ENCODE results near the gene ZNF683. TPM values are rescaled to one million over a fixed set of nuclear protein-coding genes. Genes with fewer than 3 reads are reported as not detected.

ZNF683 gene
- total RNA-seq, 6 donors from 2014 or later, result 0.30 to 1.3 (median 0.72) TPM; not detected in 1

DNA sequence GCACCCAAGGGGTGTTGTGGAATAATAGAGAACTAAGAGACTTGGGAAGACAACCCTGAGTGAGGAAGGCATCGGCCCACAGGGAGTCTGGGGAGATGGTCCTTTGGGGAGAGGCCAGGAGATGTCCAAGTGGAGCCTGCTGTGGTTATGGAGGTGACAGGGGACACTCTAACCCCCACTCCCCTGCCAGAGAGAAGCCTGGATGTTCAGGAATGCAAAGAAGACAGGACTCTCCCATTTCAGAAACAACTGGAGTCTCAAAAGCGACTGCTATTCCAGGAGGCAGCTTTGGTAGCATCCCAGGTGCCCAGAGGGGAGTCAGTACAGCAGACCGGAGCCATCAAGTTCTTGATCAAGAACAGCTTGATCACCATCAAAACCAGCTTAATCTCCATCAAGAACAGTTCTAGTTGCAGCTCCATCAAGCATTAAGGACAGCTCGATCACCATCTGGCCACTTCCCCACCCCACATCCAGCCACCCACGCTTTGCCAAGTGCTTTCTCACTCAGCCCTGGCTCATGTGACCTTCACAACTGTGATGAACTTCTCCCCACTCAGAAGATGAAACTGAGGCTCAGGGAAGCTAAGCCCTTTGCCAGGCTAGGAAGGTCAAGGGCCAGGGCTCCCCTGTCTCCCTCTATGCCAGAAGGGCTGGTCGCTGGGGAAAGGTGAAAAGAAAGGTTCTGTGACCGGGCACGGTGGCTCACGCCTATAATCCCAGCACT, 54.0 kb downstream of the ZNF683 start:
- Histone ChIP-seq H3K9me3 (no peaks in the 10 kb centered on the region), H3K4me1 (peaks cover 10 to 24% (median 20%) of the 10 kb centered on the region in 4 donors), H3K27ac (peak overlapping the region; percentile 57 to 76 (median 70)), H3K27me3 (no peaks in the 10 kb centered on the region), H3K4me3 (peak overlapping the region in 3 of 4 donors; percentile 29 to 43 (median 39)), H3K36me3 (no peaks in the 10 kb centered on the region)
- 68 to 79% methylated on average over 8 to 9 of the region's 9 CpGs for whole genome bisulfite sequencing, 2 donors
- TF ChIP-seq, protein P1, sequence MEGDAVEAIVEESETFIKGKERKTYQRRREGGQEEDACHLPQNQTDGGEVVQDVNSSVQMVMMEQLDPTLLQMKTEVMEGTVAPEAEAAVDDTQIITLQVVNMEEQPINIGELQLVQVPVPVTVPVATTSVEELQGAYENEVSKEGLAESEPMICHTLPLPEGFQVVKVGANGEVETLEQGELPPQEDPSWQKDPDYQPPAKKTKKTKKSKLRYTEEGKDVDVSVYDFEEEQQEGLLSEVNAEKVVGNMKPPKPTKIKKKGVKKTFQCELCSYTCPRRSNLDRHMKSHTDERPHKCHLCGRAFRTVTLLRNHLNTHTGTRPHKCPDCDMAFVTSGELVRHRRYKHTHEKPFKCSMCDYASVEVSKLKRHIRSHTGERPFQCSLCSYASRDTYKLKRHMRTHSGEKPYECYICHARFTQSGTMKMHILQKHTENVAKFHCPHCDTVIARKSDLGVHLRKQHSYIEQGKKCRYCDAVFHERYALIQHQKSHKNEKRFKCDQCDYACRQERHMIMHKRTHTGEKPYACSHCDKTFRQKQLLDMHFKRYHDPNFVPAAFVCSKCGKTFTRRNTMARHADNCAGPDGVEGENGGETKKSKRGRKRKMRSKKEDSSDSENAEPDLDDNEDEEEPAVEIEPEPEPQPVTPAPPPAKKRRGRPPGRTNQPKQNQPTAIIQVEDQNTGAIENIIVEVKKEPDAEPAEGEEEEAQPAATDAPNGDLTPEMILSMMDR (IDR thresholded peaks at IDR 0.05), result no peak
- TF ChIP-seq POLR2A (IDR thresholded peaks at IDR 0.05), result peak in 1 of 4 donors; percentile 57
- ATAC-seq (ENCODE audit: low FRiP score in 2 of 2), result peak; percentile 15 to 57
- DNase-seq, result peak in 1 of 2 donors; percentile 64

DNA sequence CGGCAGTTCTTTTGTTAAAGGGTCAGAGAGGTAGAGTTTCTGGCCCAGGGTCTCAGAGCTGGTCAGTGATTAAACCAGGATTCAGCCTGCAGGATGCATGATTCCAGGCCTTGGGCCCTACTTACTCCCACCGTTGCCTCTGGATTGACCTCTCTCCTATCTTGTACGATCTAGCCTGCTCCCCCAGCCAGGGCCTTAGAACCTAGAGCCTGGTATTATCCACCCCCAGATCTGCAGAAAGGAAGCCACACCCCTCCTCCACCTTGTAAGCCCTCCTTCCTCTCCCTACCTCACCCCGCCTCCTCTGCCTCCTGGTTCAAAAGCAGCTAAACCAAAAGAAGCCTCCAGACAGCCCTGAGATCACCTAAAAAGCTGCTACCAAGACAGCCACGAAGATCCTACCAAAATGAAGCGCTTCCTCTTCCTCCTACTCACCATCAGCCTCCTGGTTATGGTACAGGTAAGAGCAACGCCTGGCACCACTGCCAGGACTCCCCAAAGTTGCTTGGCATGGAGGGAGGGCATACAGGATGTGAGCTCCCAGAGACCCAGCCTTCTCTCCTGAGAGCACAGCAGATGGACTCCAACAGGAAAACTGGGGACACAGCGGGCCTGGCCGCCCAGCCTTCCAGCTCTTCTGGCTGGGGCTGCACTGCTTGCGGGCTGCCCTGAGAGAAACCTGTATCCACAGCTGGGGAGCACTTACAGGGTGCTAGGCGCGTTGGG, 54.8 kb downstream of the ZNF683 start, which contains the start of gene CD52:
CD52 (plus strand) TSS at position 347 of the 726 bp plus-strand sequence; CDS start at position 407, 60 bp downstream.
- peak within 1 kb of the TSS; percentile 57 to 76 (median 70) for H3K27ac ChIP-seq
- H3K4me1 ChIP-seq, result peaks cover 10 to 24% (median 20%) of the 10 kb centered on the region in 4 donors
- no peaks in the 10 kb centered on the region for H3K27me3 ChIP-seq
- TF ChIP-seq EP300 (IDR thresholded peaks at IDR 0.05), result no peak
- TF ChIP-seq POLR2A (IDR thresholded peaks at IDR 0.05), result peak in 1 of 4 donors; percentile 44
- no peak for TF ChIP-seq POLR2AphosphoS5 (IDR thresholded peaks at IDR 0.05)
- TF ChIP-seq, protein P1 (IDR thresholded peaks at IDR 0.05), result no peak
- DNase-seq, result no peak
- no peaks in the 10 kb centered on the region for H3K9me3 ChIP-seq
- H3K4me3 ChIP-seq, result peak within 1 kb of the TSS in 3 of 4 donors; percentile 29 to 43 (median 39)
- H3K36me3 ChIP-seq, result no peaks in the 10 kb centered on the region
- 60 to 61% methylated on average over 8 to 12 of the region's 12 CpGs for WGBS, 2 donors
- ATAC-seq (ENCODE audit: low FRiP score in 2 of 2), result no peak

DNA sequence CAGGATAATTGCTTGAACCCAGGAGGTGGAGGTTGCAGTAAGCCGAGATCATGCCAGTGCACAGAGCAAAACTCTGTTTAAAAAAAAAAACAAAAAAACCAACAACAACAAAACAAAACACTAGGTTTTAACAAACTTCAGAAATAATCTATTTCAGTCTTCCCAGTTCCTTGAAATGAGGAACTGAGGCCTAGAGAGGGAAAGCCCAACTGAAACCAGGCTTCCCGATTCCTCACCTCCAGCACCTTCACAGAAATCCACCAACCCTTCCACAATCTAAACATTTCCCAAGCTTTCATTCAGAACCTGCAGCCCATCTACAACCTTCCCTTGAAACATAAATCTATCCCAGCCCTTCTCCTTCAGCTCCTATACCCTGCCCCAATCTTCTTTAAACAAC, 55.4 kb downstream of the ZNF683 start:
- 73 to 85% methylated on average over 2 of the region's 2 CpGs for WGBS, 2 donors
- H3K27me3 ChIP-seq, result no peaks in the 10 kb centered on the region
- peaks cover 10 to 24% (median 20%) of the 10 kb centered on the region in 4 donors for H3K4me1 ChIP-seq
- H3K27ac ChIP-seq, result peak overlapping the region in 2 of 4 donors; percentile 75 to 76
- DNase-seq (no peak), ATAC-seq (ENCODE audit: low FRiP score in 2 of 2) (no peak)
- no peak overlapping the region for H3K4me3 ChIP-seq
- H3K36me3 ChIP-seq, result no peaks in the 10 kb centered on the region
- TF ChIP-seq, protein P1 (IDR thresholded peaks at IDR 0.05), result no peak
- TF ChIP-seq EP300 (IDR thresholded peaks at IDR 0.05) (no peak), POLR2AphosphoS5 (IDR thresholded peaks at IDR 0.05) (no peak), POLR2A (IDR thresholded peaks at IDR 0.05) (no peak)
- no peaks in the 10 kb centered on the region for H3K9me3 ChIP-seq

DNA sequence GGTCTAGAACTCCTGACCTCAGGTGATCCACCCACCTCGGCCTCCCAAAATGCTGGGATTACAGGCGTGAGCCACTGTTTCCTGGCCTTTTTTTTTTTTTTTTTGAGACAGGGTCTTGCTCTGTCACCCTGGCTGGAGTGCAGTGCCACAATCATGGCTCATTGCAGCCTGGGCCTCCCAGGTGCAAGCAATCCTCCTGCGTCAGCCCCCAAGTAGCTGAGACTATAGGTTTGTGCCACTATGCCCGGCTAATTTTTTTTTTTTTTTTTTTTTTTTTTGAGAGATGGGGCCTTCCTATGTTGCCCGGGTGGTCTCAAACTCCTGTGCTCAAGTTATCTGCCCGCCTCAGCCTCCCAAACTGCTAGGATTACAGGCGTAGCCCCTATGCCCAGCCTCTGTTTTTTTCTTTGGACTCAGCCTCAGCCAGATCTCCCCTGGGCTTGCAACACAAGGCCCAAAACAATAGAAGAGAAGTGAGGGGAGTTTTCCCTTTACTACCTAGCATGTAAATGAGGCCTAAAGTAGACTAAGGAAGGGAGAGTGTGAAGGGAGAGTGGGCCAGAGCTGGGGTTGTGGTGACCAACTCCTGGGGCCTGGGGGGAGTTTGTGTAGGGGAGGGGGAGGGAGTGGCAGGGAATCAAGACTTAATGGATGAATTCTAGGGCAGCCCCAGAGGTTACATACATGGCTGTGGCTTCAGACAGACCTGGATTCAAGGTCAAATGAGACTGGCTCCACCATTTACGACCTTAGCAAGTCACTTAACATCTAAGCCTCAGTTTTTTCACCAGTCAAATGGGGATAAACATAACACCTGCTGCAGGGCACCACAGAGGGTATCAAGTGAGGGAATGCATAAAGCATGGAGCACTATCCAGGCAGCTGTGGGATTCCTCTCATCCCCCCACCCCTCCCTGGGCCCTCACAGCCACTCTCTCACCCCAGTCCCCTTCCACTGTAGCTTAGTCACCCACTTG, 56.4 kb downstream of the ZNF683 start:
- TF ChIP-seq EP300 (IDR thresholded peaks at IDR 0.05), result no peak
- TF ChIP-seq POLR2AphosphoS5 (IDR thresholded peaks at IDR 0.05), result no peak
- no peak for TF ChIP-seq POLR2A (IDR thresholded peaks at IDR 0.05)
- TF ChIP-seq, protein P1 (IDR thresholded peaks at IDR 0.05), result no peak
- no peak for ATAC-seq (ENCODE audit: low FRiP score in 2 of 2)
- no peak for DNase-seq
- peaks cover 7 to 19% (median 14%) of the 10 kb centered on the region in 4 donors for H3K4me1 ChIP-seq
- no peaks in the 10 kb centered on the region for H3K36me3 ChIP-seq
- H3K27ac ChIP-seq, result peak overlapping the region; percentile 44 to 76 (median 54)
- H3K9me3 ChIP-seq, result no peaks in the 10 kb centered on the region
- H3K27me3 ChIP-seq, result no peaks in the 10 kb centered on the region
- no peak overlapping the region for H3K4me3 ChIP-seq
- 77 to 82% methylated on average over 8 of the region's 8 CpGs for WGBS, 2 donors

Measured in upper lobe of left lung (tissue), 6 donors.